Neuronal stem cell (in vitro differentiated cells): ENCODE measurements around the gene OTUD7B.

Experiments used
- DNase-seq: peaks from one replicate; pipeline ENCODE4 v3.0.0-alpha.2; 2013; ENCODE audit warnings: low spot score
- H2AFZ ChIP-seq: one replicate; pipeline ENCODE4 v1.6.1; 2013; ENCODE audit warnings: mild to moderate bottlenecking, low read length, inconsistent platforms
- H2AK5ac ChIP-seq: 2 replicates; pipeline ENCODE4 v1.6.1; 2013; ENCODE audit warnings: low read depth, mild to moderate bottlenecking, inconsistent platforms, low read length, moderate library complexity, mixed read lengths
- H2BK120ac ChIP-seq: 2 replicates; pipeline ENCODE4 v1.6.1; 2013; ENCODE audit warnings: low read depth, mild to moderate bottlenecking, inconsistent platforms, low read length, moderate library complexity, mixed read lengths
- H2BK12ac ChIP-seq: one replicate; pipeline ENCODE4 v1.6.1; 2013; ENCODE audit warnings: low read length, inconsistent platforms
- H2BK15ac ChIP-seq: 2 replicates; pipeline ENCODE4 v1.6.1; 2013; ENCODE audit warnings: mild to moderate bottlenecking, low read length, inconsistent platforms, mixed read lengths
- H2BK5ac ChIP-seq: one replicate; pipeline ENCODE4 v1.6.1; 2013; ENCODE audit warnings: inconsistent platforms, mild to moderate bottlenecking, low read length, moderate library complexity
- H3K14ac ChIP-seq: one replicate; pipeline ENCODE4 v1.6.1; 2013; ENCODE audit warnings: low read length, inconsistent platforms
- H3K18ac ChIP-seq: 2 replicates; pipeline ENCODE4 v1.6.1; 2013; ENCODE audit warnings: low read length, inconsistent platforms
- H3K23ac ChIP-seq: 2 replicates; pipeline ENCODE4 v1.6.1; 2013; ENCODE audit warnings: low read depth, mild to moderate bottlenecking, mixed read lengths, low read length, inconsistent platforms; ENCODE audit not compliant: poor library complexity
- H3K27ac ChIP-seq: replicated peaks from 3 replicates; pipeline ENCODE4 v1.5.1; 2013; ENCODE audit warnings: low read length, inconsistent platforms
- H3K27me3 ChIP-seq, 3 experiments: 2 replicates each; pipeline ENCODE4 v1.6.1; 2013; ENCODE audit warnings: low read length in 3 of 3, mild to moderate bottlenecking in 2 of 3, inconsistent platforms in 1 of 3, low read depth in 1 of 3, mixed read lengths in 1 of 3, moderate library complexity in 1 of 3; ENCODE audit not compliant: control insufficient read depth in 3 of 3, insufficient read depth in 3 of 3
- H3K36me3 ChIP-seq, 2 donors: replicated peaks in 1 of 2; 2 replicates each; pipeline ENCODE4 v1.6.1; 2013; ENCODE audit warnings: low read length in 2 of 2; ENCODE audit not compliant: control insufficient read depth in 2 of 2, insufficient read depth in 2 of 2
- H3K4ac ChIP-seq: 2 replicates; pipeline ENCODE4 v1.6.1; 2013; ENCODE audit warnings: inconsistent platforms, mild to moderate bottlenecking, low read length, moderate library complexity
- H3K4me1 ChIP-seq, 2 donors: 1 replicate in 1 of 2; 2 replicates in 1 of 2; pipeline ENCODE4 v1.6.1; 2013; ENCODE audit warnings: low read length in 2 of 2, low read depth in 1 of 2; ENCODE audit not compliant: control insufficient read depth in 2 of 2, insufficient read depth in 1 of 2
- H3K4me2 ChIP-seq: one replicate; pipeline ENCODE4 v1.6.1; 2013; ENCODE audit warnings: mild to moderate bottlenecking, low read length, inconsistent platforms; ENCODE audit not compliant: insufficient read depth, poor library complexity, severe bottlenecking
- H3K4me3 ChIP-seq, 2 donors: 2 replicates each; pipeline ENCODE4 v1.5.1; 2013; ENCODE audit warnings: low read length in 2 of 2, mild to moderate bottlenecking in 2 of 2, inconsistent platforms in 1 of 2, moderate library complexity in 1 of 2
- H3K79me1 ChIP-seq: one replicate; pipeline ENCODE4 v1.6.1; 2013; ENCODE audit warnings: low read depth, mild to moderate bottlenecking, inconsistent platforms, low read length, moderate library complexity
- H3K9ac ChIP-seq: one replicate; pipeline ENCODE4 v1.6.1; 2013; ENCODE audit warnings: mild to moderate bottlenecking, low read depth, low read length, inconsistent platforms; ENCODE audit not compliant: poor library complexity
- H3K9me3 ChIP-seq, 2 donors: replicated peaks in 1 of 2; 2 replicates each; pipeline versions ENCODE3 to v1.6.1; 2013; ENCODE audit warnings: low read length in 2 of 2, mild to moderate bottlenecking in 2 of 2, inconsistent platforms in 1 of 2, low read depth in 1 of 2, mixed read lengths in 1 of 2, moderate library complexity in 1 of 2; ENCODE audit not compliant: control insufficient read depth in 2 of 2, insufficient read depth in 1 of 2
- H4K8ac ChIP-seq: one replicate; pipeline ENCODE4 v1.6.1; 2013; ENCODE audit warnings: low read depth, mild to moderate bottlenecking, inconsistent platforms, low read length, moderate library complexity
- H4K91ac ChIP-seq: one replicate; pipeline ENCODE4 v1.6.1; 2013; ENCODE audit warnings: low read length, low read depth, mild to moderate bottlenecking, inconsistent platforms; ENCODE audit not compliant: poor library complexity
- WGBS, 2 donors: extraction: QIAGEN DNeasy Blood & Tissue Kit; methylation state at CpG; one replicate each; pipeline ENCODE4 v1.1.7; 2013; ENCODE audit warnings: missing lambda C conversion rate in 2 of 2, mixed read lengths in 1 of 2; ENCODE audit not compliant: insufficient read length in 2 of 2, insufficient replicate concordance in 1 of 2; ENCODE audit errors: extremely low coverage in 2 of 2; 5-methylcytosine and 5-hydroxymethylcytosine counted together

OTUD7B gene

DNA sequence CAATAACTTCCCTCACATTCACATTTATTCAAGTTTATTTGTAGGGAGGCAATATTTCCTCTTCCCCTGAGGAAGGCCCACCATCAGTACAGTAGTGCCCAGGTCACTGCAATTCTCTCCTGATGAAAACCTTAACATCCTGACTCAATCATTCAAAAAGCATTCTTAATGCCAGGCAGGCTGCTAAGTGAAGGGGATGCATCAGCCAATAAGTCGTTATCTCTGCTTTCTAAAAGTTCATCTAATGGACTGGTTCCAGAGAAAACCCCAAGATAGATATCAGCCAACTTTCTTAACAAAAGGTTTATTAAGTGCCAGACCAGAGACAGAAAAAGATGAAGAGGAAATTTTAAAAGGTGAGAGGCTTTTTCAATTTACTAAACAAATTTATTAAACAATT, 17.3 kb downstream of the OTUD7B start:
- Histone ChIP-seq H2BK120ac (no peak overlapping the region), H3K36me3 (peaks cover 0 to 42% of the 10 kb centered on the region in 2 donors), H3K9me3 (no peaks in the 10 kb centered on the region), H3K14ac (no peak overlapping the region), H4K91ac (no peak overlapping the region), H2BK12ac (no peak overlapping the region), H2AFZ (no peak overlapping the region), H2BK5ac (no peak overlapping the region), H4K8ac (no peak overlapping the region), H3K4me1 (peaks cover 0 to 3% of the 10 kb centered on the region in 2 donors), H2AK5ac (no peak overlapping the region), H3K4me2 (no peak overlapping the region), H3K18ac (no peak overlapping the region), H3K4ac (no peak overlapping the region), H3K23ac (no peak overlapping the region), H3K27ac (no peak overlapping the region), H2BK15ac (no peak overlapping the region), H3K27me3 (no peaks in the 10 kb centered on the region), H3K9ac (no peak overlapping the region), H3K4me3 (no peak overlapping the region), H3K79me1 (no peaks in the 10 kb centered on the region)
- no CpG with 5 or more reads among the region's 1 CpG for WGBS, 2 donors
- DNase-seq: no peak

DNA sequence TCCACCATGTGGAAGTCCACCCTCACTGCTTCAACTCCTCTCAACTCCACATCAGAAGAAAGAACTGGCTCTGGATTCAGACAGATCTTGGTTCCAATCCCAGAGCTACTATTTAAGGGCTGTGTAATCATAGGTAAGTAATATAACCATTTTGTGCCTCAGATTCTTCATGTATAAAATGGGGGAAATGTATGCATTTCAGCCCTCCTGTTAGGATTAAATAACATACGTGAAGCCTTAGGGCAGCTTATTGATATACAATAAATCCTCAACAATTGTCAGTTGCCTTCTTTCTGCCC, 23.3 kb downstream of the OTUD7B start:
- peaks cover 1% of the 10 kb centered on the region for H3K79me1 ChIP-seq
- H2BK12ac ChIP-seq: no peak overlapping the region
- H3K14ac ChIP-seq: no peak overlapping the region
- no peak overlapping the region for H2AFZ ChIP-seq
- DNase-seq: no peak
- no peak overlapping the region for H4K8ac ChIP-seq
- H3K4me3 ChIP-seq: no peak overlapping the region
- no peak overlapping the region for H2AK5ac ChIP-seq
- H3K27ac ChIP-seq: no peak overlapping the region
- no peak overlapping the region for H3K4ac ChIP-seq
- no peak overlapping the region for H3K23ac ChIP-seq
- no CpG with 5 or more reads among the region's 1 CpG for WGBS, 2 donors
- H4K91ac ChIP-seq: no peak overlapping the region
- no peak overlapping the region for H2BK120ac ChIP-seq
- H3K36me3 ChIP-seq: peaks cover 0 to 17% of the 10 kb centered on the region in 2 donors
- H3K4me2 ChIP-seq: no peak overlapping the region
- no peak overlapping the region for H2BK15ac ChIP-seq
- no peaks in the 10 kb centered on the region for H3K9me3 ChIP-seq
- no peaks in the 10 kb centered on the region for H3K27me3 ChIP-seq
- no peak overlapping the region for H2BK5ac ChIP-seq
- H3K18ac ChIP-seq: no peak overlapping the region
- no peaks in the 10 kb centered on the region for H3K4me1 ChIP-seq
- H3K9ac ChIP-seq: no peak overlapping the region

DNA sequence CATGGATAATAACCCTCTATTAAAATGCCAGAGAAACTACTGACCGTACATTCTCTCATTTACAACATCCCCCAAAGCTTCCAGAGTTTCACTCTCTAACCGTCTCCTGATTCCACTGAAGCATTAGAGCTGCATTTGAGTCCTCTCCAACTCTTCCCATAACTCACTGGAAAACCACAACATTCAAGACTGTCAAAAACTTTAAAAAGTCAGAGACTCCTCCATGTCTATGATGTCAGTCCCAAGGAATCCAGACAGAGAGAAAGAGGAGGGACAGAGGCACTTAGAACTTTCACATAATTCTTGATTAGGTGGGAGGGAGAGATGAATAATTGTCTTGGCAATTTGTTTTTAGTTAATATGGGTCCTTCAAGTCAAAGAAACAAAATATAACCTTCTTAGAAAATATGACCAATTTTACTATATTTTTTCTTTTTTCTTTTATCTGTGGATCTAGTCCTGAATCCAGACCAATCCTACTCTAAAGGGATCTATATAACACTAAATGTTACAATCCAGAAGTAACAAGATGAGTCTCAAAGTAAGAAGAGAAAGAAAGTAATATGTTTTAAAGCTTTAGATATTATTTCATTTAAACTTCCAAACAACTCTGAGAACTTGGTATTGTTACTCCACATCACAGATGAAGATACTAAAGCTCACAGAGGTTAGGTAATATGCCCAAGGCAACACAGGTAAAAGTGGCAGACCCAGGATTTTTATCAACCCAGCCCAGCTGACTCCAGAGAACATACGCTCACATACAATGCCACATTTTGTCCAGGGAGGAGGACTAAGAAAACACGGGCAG, 23.8 kb downstream of the OTUD7B start:
- H3K9ac ChIP-seq: no peak overlapping the region
- no peak overlapping the region for H2BK5ac ChIP-seq
- H4K8ac ChIP-seq: no peak overlapping the region
- H3K18ac ChIP-seq: no peak overlapping the region
- no peak overlapping the region for H2BK120ac ChIP-seq
- H3K9me3 ChIP-seq: no peaks in the 10 kb centered on the region
- no peak overlapping the region for H2BK12ac ChIP-seq
- H3K4me2 ChIP-seq: no peak overlapping the region
- H2BK15ac ChIP-seq: no peak overlapping the region
- no peak overlapping the region for H3K23ac ChIP-seq
- H4K91ac ChIP-seq: no peak overlapping the region
- no peak overlapping the region for H3K4ac ChIP-seq
- H3K4me1 ChIP-seq: no peaks in the 10 kb centered on the region
- no peak for DNase-seq
- no peak overlapping the region for H2AK5ac ChIP-seq
- H3K36me3 ChIP-seq: peaks cover 0 to 17% of the 10 kb centered on the region in 2 donors
- no peak overlapping the region for H3K4me3 ChIP-seq
- H3K27ac ChIP-seq: no peak overlapping the region
- H3K79me1 ChIP-seq: peaks cover 1% of the 10 kb centered on the region
- no peak overlapping the region for H2AFZ ChIP-seq
- no CpG with 5 or more reads among the region's 4 CpGs for WGBS, 2 donors
- no peaks in the 10 kb centered on the region for H3K27me3 ChIP-seq
- H3K14ac ChIP-seq: no peak overlapping the region

DNA sequence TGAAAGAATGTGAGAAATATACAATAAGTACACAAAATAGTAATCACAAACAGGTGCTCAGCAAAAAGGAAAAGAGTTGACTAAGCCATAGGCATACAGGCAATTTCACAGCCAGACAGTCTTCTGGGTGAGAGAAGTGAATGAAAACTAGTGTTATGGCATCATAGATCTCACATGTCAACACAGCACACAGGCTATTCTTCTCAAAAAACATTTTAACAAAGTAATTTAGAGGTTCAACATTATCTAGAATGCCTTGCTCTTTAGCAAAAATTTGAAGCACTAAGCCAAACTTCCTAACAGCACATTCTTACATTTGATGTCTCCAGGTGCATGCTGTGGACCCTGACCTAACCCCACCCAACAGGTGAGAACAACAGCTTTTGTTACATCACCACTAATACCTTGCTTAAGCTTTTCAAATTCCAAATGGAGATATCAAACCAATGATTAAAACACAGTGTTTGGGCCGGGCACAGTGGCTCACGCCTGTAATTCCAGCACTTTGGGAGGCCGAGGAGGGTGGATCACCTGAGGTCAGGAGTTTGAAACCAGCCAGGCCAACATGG, 30.5 kb downstream of the OTUD7B start:
- H2BK15ac ChIP-seq: no peak overlapping the region
- H2BK5ac ChIP-seq: no peak overlapping the region
- no peak overlapping the region for H3K9ac ChIP-seq
- no peak overlapping the region for H2AFZ ChIP-seq
- no peak overlapping the region for H3K27ac ChIP-seq
- H4K8ac ChIP-seq: no peak overlapping the region
- WGBS, 2 donors: no CpG with 5 or more reads among the region's 3 CpGs
- no peaks in the 10 kb centered on the region for H3K9me3 ChIP-seq
- H2BK12ac ChIP-seq: no peak overlapping the region
- no peak overlapping the region for H3K18ac ChIP-seq
- no peak overlapping the region for H3K23ac ChIP-seq
- H3K4ac ChIP-seq: no peak overlapping the region
- H3K4me3 ChIP-seq: no peak overlapping the region
- no peak overlapping the region for H2BK120ac ChIP-seq
- no peaks in the 10 kb centered on the region for H3K79me1 ChIP-seq
- H3K4me2 ChIP-seq: no peak overlapping the region
- H3K4me1 ChIP-seq: no peaks in the 10 kb centered on the region
- no peak overlapping the region for H4K91ac ChIP-seq
- H3K27me3 ChIP-seq: no peaks in the 10 kb centered on the region
- H2AK5ac ChIP-seq: no peak overlapping the region
- H3K14ac ChIP-seq: no peak overlapping the region
- DNase-seq: no peak
- H3K36me3 ChIP-seq: peaks cover 2 to 33% of the 10 kb centered on the region in 2 donors
